Mucosa of stomach (tissue), 1 donor: ENCODE measurements around the gene OPTC.

ENCODE experiments used
- H3K27me3 ChIP-seq: one replicate; pipeline ENCODE4 v1.7.0; 2013; ENCODE audit warnings: mild to moderate bottlenecking, low read length; ENCODE audit not compliant: control insufficient read depth, insufficient read depth
- H3K36me3 ChIP-seq: one replicate; pipeline ENCODE4 v1.7.0; 2013; ENCODE audit warnings: low read length; ENCODE audit not compliant: control insufficient read depth, insufficient read depth
- H3K4me1 ChIP-seq: one replicate; pipeline ENCODE4 v1.7.0; 2013; ENCODE audit warnings: mild to moderate bottlenecking, low read length; ENCODE audit not compliant: control insufficient read depth, insufficient read depth
- H3K4me3 ChIP-seq: one replicate; pipeline ENCODE4 v1.7.0; 2013; ENCODE audit warnings: low read length
- H3K9ac ChIP-seq: one replicate; pipeline ENCODE4 v1.7.0; 2013; ENCODE audit warnings: mild to moderate bottlenecking, low read length, moderate library complexity
- H3K9me3 ChIP-seq: one replicate; pipeline ENCODE4 v1.7.0; 2013; ENCODE audit warnings: mild to moderate bottlenecking, low read length, moderate library complexity; ENCODE audit not compliant: control insufficient read depth
- donor health status: Pancreatic carcinoma.

OPTC gene

DNA sequence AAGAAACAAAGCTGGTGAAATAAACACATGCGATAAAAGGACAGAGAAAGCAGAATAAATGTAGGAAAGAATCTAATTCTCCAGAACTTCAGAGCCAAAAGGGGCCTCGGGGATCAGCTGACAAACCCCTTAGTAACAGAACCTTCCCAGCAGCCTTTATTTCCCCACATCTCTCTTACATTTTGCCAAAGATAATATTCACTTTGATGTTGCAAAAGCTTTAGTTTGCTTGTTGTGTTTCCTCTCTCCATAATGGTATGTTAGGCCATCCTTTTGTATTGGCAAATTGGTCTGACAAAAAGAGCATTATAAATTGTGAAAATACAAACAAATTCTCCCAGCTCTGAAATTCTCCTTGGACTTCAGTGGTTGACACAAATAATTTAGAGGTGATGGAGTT lies 54.9 kb downstream of the OPTC start:
- Histone ChIP-seq H3K9me3 (no peaks in the 10 kb centered on the region), H3K36me3 (no peaks in the 10 kb centered on the region), H3K27me3 (no peaks in the 10 kb centered on the region), H3K4me1 (no peaks in the 10 kb centered on the region), H3K9ac (no peak overlapping the region), H3K4me3 (no peak overlapping the region)

DNA sequence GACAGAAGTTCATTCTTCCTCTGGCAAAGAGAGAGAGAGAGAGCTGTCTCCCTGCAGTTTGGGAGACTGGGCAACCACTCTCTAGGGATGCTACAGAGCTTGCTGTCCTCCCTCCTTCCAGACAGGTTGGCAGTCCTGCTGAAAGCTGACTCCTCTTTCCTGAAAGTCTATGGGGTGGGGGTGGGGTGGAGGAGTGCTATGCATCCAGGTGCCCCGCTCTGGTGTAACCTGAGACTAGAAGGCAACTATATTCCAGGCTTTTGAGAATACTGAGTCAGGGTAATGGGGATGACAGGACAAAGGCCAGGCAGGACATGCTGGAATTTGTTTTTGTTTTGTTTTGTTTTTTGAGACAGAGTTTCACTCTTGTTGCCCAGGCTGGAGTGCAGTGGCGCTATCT lies 55.4 kb downstream of the OPTC start:
- Histone ChIP-seq H3K4me1 (no peaks in the 10 kb centered on the region), H3K9me3 (no peaks in the 10 kb centered on the region), H3K4me3 (no peak overlapping the region), H3K9ac (no peak overlapping the region), H3K36me3 (no peaks in the 10 kb centered on the region), H3K27me3 (no peaks in the 10 kb centered on the region)

DNA sequence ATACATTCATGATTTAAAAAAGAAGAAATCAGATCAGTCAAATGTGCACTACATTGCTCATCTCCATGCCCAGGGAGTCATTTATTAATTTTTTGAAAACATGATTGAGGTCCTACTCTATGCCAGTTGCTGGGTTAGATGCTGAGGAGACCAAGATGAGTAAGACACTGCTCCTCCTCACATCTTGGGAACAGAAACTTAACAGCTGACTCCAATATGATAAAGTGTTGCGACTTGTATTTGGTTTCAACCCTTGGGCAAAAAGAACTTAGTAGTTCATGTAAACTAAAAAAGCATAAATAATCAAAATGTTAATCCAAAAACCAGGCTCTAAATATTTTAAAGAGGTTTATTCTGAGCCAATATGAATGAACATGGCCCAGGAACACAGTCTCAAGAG lies 56.9 kb downstream of the OPTC start:
- H3K4me3 ChIP-seq, result no peak overlapping the region
- no peaks in the 10 kb centered on the region for H3K9me3 ChIP-seq
- no peaks in the 10 kb centered on the region for H3K36me3 ChIP-seq
- no peak overlapping the region for H3K9ac ChIP-seq
- H3K27me3 ChIP-seq, result no peaks in the 10 kb centered on the region
- peaks cover 4% of the 10 kb centered on the region for H3K4me1 ChIP-seq

DNA sequence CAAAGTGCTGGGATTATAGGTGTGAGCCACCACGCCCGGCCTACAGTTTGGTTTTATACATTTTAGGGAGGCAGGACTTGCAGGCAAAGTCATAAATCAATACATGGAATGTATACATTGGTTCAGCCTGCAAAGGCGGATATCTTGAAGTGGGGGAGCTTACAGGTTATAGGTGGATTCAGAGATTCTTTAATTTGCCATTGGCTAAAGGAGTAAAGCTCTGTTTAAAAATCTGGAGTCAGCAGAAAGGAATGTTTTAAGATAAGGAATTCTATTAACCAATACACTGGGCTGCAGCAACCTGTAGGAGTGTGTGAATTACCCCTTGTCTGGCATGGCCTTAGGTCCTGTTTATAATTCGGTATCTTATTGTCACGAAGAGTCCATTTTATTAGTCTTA lies 57.6 kb downstream of the OPTC start:
- Histone ChIP-seq H3K9me3 (no peaks in the 10 kb centered on the region), H3K36me3 (no peaks in the 10 kb centered on the region), H3K4me3 (no peak overlapping the region), H3K4me1 (peaks cover 8% of the 10 kb centered on the region), H3K27me3 (no peaks in the 10 kb centered on the region), H3K9ac (no peak overlapping the region)

DNA sequence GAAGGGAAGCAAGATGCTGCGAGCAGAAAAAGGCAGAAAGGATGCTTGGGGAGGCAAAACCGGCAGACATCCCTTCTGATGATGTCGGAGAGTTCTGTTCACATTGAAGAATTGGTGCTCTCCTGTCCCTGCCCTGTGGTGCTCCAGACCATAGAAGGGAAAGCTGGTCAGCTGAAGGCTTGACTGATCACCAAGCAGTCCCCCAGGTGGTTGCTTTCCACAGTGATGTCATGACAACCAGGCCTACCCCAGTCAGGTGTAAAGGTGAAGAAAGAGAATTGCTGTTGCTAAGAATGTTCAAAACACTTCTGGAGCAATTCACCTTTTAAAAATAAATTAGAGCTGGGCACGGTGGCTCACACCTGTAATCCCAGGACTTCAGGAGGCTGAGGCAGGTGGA lies 59.5 kb downstream of the OPTC start:
- H3K36me3 ChIP-seq, result no peaks in the 10 kb centered on the region
- no peak overlapping the region for H3K4me3 ChIP-seq
- H3K9ac ChIP-seq, result no peak overlapping the region
- H3K4me1 ChIP-seq, result peaks cover 9% of the 10 kb centered on the region
- no peaks in the 10 kb centered on the region for H3K27me3 ChIP-seq
- no peaks in the 10 kb centered on the region for H3K9me3 ChIP-seq

DNA sequence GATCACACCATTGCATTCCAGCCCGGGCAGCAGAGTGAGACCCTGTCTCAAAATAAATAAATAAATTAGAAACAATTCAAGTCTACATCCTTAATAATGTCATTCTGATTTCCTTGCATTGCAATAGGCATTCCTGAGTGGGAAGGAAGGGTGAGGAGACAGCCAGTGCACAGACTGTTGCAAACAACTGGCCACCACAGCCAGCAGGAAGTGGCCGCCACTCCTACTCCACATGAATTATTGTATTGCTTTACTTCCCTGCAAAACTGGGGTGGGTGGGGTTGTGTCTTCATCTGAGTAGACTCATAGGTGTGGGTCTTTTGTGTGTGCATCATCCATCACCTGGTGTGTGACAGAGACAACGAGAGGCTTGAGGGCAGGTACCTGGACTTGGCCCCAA lies 60.1 kb downstream of the OPTC start:
- no peak overlapping the region for H3K9ac ChIP-seq
- no peaks in the 10 kb centered on the region for H3K9me3 ChIP-seq
- H3K4me3 ChIP-seq, result no peak overlapping the region
- peaks cover 11% of the 10 kb centered on the region for H3K4me1 ChIP-seq
- no peaks in the 10 kb centered on the region for H3K36me3 ChIP-seq
- H3K27me3 ChIP-seq, result no peaks in the 10 kb centered on the region

DNA sequence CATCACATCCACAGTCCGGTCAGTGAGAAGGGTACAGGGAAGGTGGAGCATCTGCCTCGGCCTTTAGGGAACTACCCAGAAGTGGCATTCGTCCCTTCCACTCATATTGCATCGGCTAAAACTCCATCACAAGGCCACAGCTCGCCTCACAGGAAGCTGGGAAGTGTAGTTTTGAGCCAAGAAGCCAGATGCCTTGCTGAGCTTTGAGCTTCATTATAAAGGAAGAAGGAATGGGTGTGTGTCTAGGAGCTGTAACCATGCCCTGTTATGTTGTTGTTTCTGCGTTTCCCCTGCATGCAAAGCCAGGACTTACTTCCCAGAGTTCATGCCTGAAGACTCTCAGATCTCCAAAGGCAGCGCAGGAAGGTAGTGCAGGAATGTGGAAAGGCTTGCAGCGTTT lies 61.1 kb downstream of the OPTC start:
- H3K4me3 ChIP-seq, result no peak overlapping the region
- H3K36me3 ChIP-seq, result no peaks in the 10 kb centered on the region
- H3K4me1 ChIP-seq, result peaks cover 11% of the 10 kb centered on the region
- no peak overlapping the region for H3K9ac ChIP-seq
- H3K27me3 ChIP-seq, result no peaks in the 10 kb centered on the region
- no peaks in the 10 kb centered on the region for H3K9me3 ChIP-seq

DNA sequence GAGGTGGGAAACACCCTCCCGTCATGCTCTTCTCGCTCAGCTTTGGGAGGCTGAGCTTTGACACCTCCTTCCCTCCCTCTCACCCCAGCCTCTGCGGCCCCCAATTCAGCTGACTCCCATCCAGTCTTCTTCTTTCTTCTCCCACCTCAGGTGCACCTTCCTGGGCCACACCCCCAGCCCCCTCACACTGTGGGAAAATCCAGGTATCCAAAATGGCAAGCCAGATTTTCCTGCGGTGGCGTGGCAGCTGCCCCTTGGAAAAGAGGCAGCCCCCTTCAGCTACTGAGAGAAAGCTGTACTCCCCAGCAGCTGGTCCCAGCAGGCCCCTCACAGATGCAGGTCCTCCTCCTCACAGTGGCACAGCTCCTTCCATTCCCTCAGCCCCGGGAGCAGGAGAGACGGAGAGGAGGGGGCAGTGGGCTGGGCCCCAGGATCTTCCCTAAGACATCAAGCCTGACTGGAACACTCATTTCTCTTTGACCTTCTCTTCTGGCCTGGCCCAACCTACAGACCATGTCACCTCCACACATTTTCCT lies 61.6 kb downstream of the OPTC start:
- H3K27me3 ChIP-seq, result no peaks in the 10 kb centered on the region
- H3K4me1 ChIP-seq, result peaks cover 11% of the 10 kb centered on the region
- H3K36me3 ChIP-seq, result no peaks in the 10 kb centered on the region
- no peak overlapping the region for H3K4me3 ChIP-seq
- H3K9ac ChIP-seq, result peak overlapping the region; percentile 22
- H3K9me3 ChIP-seq, result no peaks in the 10 kb centered on the region

DNA sequence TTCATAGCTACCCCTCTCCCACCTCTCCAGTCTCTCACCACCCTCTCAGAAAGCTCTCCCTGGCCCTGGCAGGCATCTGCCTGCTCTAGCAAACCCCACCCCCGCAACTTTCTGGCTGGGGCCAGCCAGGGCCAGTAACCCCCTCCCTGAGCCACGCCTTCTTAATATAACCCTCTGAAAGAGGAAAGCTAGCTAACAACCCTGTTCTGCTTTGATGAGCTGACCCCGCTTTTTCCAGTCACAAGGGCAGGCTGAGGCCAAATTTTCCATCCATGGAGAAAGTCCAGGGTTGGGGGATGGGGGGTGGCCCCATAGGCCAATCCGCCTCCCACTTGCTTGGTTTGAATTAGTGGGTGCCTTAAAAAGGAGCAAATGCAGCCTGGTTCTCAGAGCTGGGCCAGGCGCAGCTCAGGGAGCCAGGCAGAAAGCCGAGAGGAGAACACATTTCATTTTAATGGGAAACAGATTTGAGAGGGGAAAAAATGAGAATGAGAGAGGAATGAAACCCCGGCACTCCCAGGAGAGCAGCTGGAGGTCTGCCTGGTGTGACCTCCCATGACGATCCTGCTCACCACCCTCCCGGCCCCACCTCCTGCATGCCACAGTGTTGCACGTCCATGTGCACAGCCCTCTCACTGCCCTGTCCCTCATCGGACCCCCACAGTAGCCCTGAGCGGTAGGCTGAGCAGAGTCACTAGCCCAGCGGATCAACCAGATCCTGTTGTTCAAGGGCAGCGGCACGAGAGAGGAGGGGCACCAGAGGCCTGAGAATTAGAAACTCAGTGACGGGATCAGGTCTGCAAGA lies 62.3 kb downstream of the OPTC start:
- no peak overlapping the region for H3K4me3 ChIP-seq

DNA sequence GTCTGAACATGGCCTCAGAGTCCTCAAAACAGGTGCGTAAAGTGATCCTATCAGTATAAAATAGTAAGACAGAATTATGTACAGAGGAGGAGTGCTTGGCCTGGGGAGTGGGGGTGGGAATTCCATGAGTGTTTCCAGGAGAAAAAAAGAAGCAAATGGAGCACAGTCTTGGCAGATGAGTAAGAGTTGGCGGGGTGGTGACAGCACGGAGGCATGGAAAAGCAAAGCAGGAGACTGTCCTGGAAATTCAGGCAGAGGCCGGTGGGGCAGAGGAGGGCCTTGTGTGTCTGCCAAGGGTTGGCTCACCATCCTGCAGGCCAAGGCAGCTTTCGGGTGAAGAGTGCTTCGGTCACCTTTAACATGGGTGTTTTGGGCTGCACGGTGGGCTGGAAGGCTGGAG lies 63.4 kb downstream of the OPTC start:
- H3K4me3 ChIP-seq, result no peak overlapping the region
- no peaks in the 10 kb centered on the region for H3K9me3 ChIP-seq
- H3K36me3 ChIP-seq, result no peaks in the 10 kb centered on the region
- no peak overlapping the region for H3K9ac ChIP-seq
- no peaks in the 10 kb centered on the region for H3K27me3 ChIP-seq
- H3K4me1 ChIP-seq, result peaks cover 11% of the 10 kb centered on the region

More for the DNA sequence above, 62.3 kb downstream of the OPTC start:
- Histone ChIP-seq H3K4me1 (peaks cover 11% of the 10 kb centered on the region), H3K27me3 (no peaks in the 10 kb centered on the region), H3K36me3 (no peaks in the 10 kb centered on the region), H3K9ac (peak overlapping the region; percentile 22), H3K9me3 (no peaks in the 10 kb centered on the region)

DNA sequence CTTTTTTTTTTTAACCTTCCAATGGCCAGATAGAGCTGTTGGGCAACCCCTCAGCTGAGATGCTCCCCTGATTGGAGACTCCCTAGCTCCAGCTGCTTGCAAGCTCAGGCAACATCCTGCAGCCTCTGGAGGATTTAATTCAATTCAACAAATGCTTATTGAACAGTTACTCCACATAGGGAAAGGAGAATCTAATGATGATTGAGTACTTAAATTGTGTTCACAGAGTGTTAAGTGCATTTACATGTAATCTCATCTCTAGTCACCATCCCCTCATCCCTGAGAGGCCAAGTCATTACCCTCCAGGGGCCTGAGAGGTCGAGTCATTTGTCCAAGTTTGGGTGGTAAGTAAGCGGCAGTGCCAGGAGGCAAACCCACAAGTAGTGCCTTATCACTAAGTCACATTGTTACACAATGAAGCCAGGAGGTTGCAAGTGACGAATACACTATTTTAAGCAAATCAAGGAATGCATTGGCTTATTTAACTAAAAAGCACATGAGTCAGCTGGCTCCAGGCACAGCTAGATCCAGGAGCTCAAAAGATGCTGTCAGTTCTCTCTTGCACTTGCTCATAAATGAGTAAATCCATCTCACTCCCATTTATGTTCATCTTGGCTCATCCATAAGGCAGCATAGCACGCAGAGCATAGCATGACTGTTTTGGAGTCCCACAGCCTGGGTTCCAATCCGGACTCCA lies 64.3 kb downstream of the OPTC start:
- Histone ChIP-seq H3K9ac (no peak overlapping the region), H3K27me3 (no peaks in the 10 kb centered on the region), H3K36me3 (no peaks in the 10 kb centered on the region), H3K4me3 (no peak overlapping the region), H3K4me1 (peaks cover 11% of the 10 kb centered on the region), H3K9me3 (no peaks in the 10 kb centered on the region)
